Esophagus muscularis mucosa (tissue), 4 donors: ENCODE data around the gene TPGS2. TPM values are rescaled to one million over a fixed set of nuclear protein-coding genes. Genes with fewer than 3 reads are reported as not detected.

Experiments used
- DNase-seq: peaks from one replicate; pipeline ENCODE4 v3.0.0-alpha.2; 2017; ENCODE audit errors: extremely low spot score
- H3K27ac ChIP-seq, 4 donors: fragments of 200-600 bp; sonication (generic); replicated peaks in 1 of 4; 1 replicate in 3 of 4; 2 replicates in 1 of 4; pipeline ENCODE4 v1.5.1; 2016 to 2019; ENCODE audit warnings: mild to moderate bottlenecking in 1 of 4
- H3K27me3 ChIP-seq, 4 donors: fragments of 200-600 bp; sonication (generic); one replicate each; pipeline versions ENCODE4 v1.5.1 to v1.6.0; 2016 to 2019
- H3K36me3 ChIP-seq, 4 donors: fragments of 200-600 bp; sonication (generic); one replicate each; pipeline ENCODE4 v1.5.1; 2016 to 2019
- H3K4me1 ChIP-seq, 4 donors: fragments of 200-600 bp; sonication (generic); one replicate each; pipeline ENCODE4 v1.5.1; 2016 to 2019
- H3K4me3 ChIP-seq, 4 donors: fragments of 200-600 bp; sonication (generic); 1 replicate in 2 of 4; 2 replicates in 2 of 4; pipeline ENCODE4 v1.5.1; 2016 to 2019; ENCODE audit warnings: mild to moderate bottlenecking in 4 of 4, moderate library complexity in 1 of 4
- H3K9me3 ChIP-seq, 4 donors: fragments of 200-600 bp; sonication (generic); 1 replicate in 3 of 4; 2 replicates in 1 of 4; pipeline ENCODE4 v1.5.1; 2016 to 2019
- CTCF ChIP-seq, 3 experiments: fragments of 200-600 bp in 2 of 3; fragments of 450-650 bp in 1 of 3; sonication (generic) in 2 of 3; IDR thresholded peaks; one replicate each; pipeline ENCODE4 v1.5.1; 2017 to 2019; ENCODE audit warnings: antibody characterized with exemption in 3 of 3, mild to moderate bottlenecking in 2 of 3, moderate library complexity in 1 of 3
- EP300 ChIP-seq: sonication (generic); formaldehyde crosslinking; IDR thresholded peaks from one replicate; pipeline ENCODE4 v1.6.1; 2017; ENCODE audit warnings: antibody characterized with exemption
- POLR2A ChIP-seq: fragments of 450-650 bp; IDR thresholded peaks from one replicate; pipeline ENCODE4 v1.6.1; 2017; ENCODE audit warnings: antibody characterized with exemption, moderate library complexity, mild to moderate bottlenecking, low read depth
- POLR2AphosphoS5 ChIP-seq, 2 donors: sonication (generic); formaldehyde crosslinking; IDR thresholded peaks; one replicate each; pipeline ENCODE4 v1.6.1; 2017; ENCODE audit warnings: antibody characterized with exemption in 2 of 2
- WGBS: methylation state at CpG from one replicate; pipeline ENCODE4 v1.1.5; 2018; 5-methylcytosine and 5-hydroxymethylcytosine counted together
- intact Hi-C: fragments of 100-400 bp; cut with DNase I; formaldehyde crosslinking; loops from one replicate; pipeline ENCODE4 v1.15.1; 2023
- total RNA-seq, 4 donors: library from RNA; depleted of rRNA; stranded (reverse); fragments of >200 nt; gene quantifications; one replicate each; pipeline versions ENCODE4 v1.1.0 to v1.2.1, GENCODE V29; 2016

Gene TPGS2
- total RNA-seq, 4 donors from 2014 or later: 74.3 to 117 (median 91.5) TPM

DNA sequence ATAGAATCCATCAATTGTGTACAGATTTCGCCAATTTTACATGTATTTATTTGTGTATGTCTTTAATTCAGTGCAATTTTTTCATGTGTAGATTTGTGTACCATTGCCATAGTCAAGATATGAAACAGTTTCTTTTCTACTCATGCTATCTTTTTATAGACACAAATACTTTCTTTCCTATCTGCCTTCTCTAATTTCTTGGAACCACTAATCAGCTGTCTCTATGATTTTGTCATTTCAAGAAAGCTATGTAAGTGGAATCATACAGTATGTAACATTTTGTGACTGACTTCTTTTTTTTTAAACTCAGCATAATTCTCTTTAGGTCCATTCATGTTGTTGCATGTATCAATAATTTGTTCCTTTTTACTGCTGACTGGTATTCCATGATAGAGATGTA lies 33.4 kb upstream of the TPGS2 start:
- TF ChIP-seq EP300: no peak
- no peak for TF ChIP-seq POLR2A
- no peak for TF ChIP-seq POLR2AphosphoS5 (IDR thresholded peaks at IDR 0.05)
- no peak for TF ChIP-seq CTCF (IDR thresholded peaks at IDR 0.05)
- Histone ChIP-seq H3K27me3 (no peaks in the 10 kb centered on the region), H3K4me3 (no peak overlapping the region), H3K27ac (no peak overlapping the region), H3K36me3 (peaks cover 0 to 6% (median 0%) of the 10 kb centered on the region in 4 donors), H3K9me3 (no peaks in the 10 kb centered on the region), H3K4me1 (no peaks in the 10 kb centered on the region)
- intact Hi-C loops: no loop called here
- DNase-seq: no peak
- 97% methylated on average over 1 of the region's 1 CpG for WGBS

DNA sequence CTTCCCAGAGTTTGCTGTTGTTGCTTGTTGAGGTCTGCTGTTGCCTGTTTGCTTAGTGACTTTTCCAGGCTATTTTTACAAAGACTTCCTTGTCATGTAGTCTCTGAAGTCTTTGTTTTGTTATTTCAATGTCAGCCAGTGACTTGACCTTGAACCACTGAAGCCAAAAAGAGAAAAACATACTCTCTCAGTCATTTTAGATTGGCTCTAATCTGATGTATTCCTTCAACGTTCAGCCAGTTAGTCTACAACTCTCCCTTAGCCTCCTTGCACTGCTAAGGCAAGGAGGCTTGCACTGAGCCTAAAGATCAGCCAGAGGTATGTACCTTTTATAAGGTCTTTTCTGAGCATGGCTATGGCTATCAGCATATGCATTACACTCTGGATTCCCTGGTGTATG lies 28.0 kb upstream of the TPGS2 start:
- intact Hi-C loops: no loop called here
- Histone ChIP-seq H3K36me3 (peaks cover 0 to 8% (median 4%) of the 10 kb centered on the region in 4 donors), H3K4me3 (no peak overlapping the region), H3K9me3 (no peaks in the 10 kb centered on the region), H3K27ac (no peak overlapping the region), H3K4me1 (peaks cover 0 to 6% (median 2%) of the 10 kb centered on the region in 4 donors), H3K27me3 (no peaks in the 10 kb centered on the region)
- 27% methylated on average over 1 of the region's 1 CpG for WGBS
- no peak for DNase-seq
- TF ChIP-seq EP300 (no peak), CTCF (IDR thresholded peaks at IDR 0.05) (no peak), POLR2AphosphoS5 (IDR thresholded peaks at IDR 0.05) (no peak), POLR2A (no peak)

DNA sequence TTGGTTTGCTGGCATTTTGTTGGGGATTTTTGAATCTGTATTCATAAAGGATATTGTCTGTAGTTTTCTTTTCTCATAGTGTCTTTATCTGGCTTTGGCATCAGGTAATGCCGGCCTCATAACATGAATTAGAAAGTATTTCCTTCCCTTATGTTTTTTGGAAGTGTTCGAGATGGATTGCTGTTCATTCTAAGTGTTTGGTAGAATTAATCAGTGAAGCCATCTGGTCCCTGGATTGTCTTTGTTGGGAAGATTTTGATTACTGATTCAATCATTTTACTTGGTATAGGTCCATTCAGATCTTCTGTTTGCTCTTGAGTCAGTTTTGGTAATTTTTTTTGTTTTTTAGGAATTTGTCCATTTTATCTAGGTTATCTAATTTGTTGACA lies 22.4 kb upstream of the TPGS2 start:
- peaks cover 0 to 8% (median 3%) of the 10 kb centered on the region in 4 donors for H3K36me3 ChIP-seq
- no peaks in the 10 kb centered on the region for H3K27me3 ChIP-seq
- H3K9me3 ChIP-seq: no peaks in the 10 kb centered on the region
- no peak overlapping the region for H3K27ac ChIP-seq
- H3K4me1 ChIP-seq: no peaks in the 10 kb centered on the region
- TF ChIP-seq CTCF (IDR thresholded peaks at IDR 0.05) (no peak), EP300 (no peak), POLR2A (no peak), POLR2AphosphoS5 (IDR thresholded peaks at IDR 0.05) (no peak)
- no peak overlapping the region for H3K4me3 ChIP-seq
- 68% methylated on average over 2 of the region's 2 CpGs for WGBS
- intact Hi-C loops: no loop called here
- no peak for DNase-seq

DNA sequence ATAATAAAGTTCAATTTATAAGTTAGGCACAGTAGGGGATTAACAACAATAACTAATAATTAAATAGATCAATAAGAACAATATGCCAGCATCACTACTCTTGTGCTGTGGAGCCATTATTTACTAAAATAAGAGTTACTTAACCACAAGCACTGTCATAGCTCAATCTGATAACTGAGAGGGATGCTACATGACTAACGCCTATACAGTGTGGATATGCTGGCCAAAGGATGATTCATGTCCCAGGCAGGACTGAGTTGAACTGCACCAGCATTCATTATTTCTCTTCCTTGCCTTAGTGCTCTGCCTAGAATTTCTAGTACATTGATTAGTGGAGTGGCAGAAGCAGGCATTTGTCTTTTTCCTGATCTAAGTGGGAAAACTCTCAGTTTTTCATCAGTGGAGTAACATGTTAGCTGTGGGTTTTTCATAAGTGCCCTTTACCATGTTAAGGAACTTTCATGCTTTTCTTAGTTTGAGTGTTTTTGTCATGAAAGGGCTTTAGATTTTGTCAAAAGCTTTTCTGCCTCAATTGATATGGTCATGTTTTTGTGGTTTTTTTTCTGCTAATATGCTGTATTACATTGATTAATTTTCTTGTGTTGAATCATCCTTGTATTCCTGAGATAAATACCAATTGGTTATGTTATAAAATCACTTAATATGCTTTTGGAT lies 21.9 kb upstream of the TPGS2 start:
- 57% methylated on average over 1 of the region's 1 CpG for WGBS
- Histone ChIP-seq H3K36me3 (peaks cover 0 to 8% (median 3%) of the 10 kb centered on the region in 4 donors), H3K4me1 (no peaks in the 10 kb centered on the region), H3K27me3 (no peaks in the 10 kb centered on the region), H3K27ac (no peak overlapping the region), H3K4me3 (no peak overlapping the region), H3K9me3 (no peaks in the 10 kb centered on the region)
- DNase-seq: no peak
- no peak for TF ChIP-seq POLR2AphosphoS5 (IDR thresholded peaks at IDR 0.05)
- no peak for TF ChIP-seq CTCF (IDR thresholded peaks at IDR 0.05)
- no peak for TF ChIP-seq EP300
- no peak for TF ChIP-seq POLR2A
- intact Hi-C loops: no loop called here
